Neuronal stem cell (in vitro differentiated cells): Measurements from ENCODE around the gene LTN1.

Experiments used
- DNase-seq: peaks from one replicate; pipeline ENCODE4 v3.0.0-alpha.2; 2013; ENCODE audit warnings: low spot score
- H2AFZ ChIP-seq: one replicate; pipeline ENCODE4 v1.6.1; 2013; ENCODE audit warnings: mild to moderate bottlenecking, low read length, inconsistent platforms
- H2AK5ac ChIP-seq: 2 replicates; pipeline ENCODE4 v1.6.1; 2013; ENCODE audit warnings: low read depth, mild to moderate bottlenecking, inconsistent platforms, low read length, moderate library complexity, mixed read lengths
- H2BK120ac ChIP-seq: 2 replicates; pipeline ENCODE4 v1.6.1; 2013; ENCODE audit warnings: low read depth, mild to moderate bottlenecking, inconsistent platforms, low read length, moderate library complexity, mixed read lengths
- H2BK12ac ChIP-seq: one replicate; pipeline ENCODE4 v1.6.1; 2013; ENCODE audit warnings: low read length, inconsistent platforms
- H2BK15ac ChIP-seq: 2 replicates; pipeline ENCODE4 v1.6.1; 2013; ENCODE audit warnings: mild to moderate bottlenecking, low read length, inconsistent platforms, mixed read lengths
- H2BK5ac ChIP-seq: one replicate; pipeline ENCODE4 v1.6.1; 2013; ENCODE audit warnings: inconsistent platforms, mild to moderate bottlenecking, low read length, moderate library complexity
- H3K14ac ChIP-seq: one replicate; pipeline ENCODE4 v1.6.1; 2013; ENCODE audit warnings: low read length, inconsistent platforms
- H3K18ac ChIP-seq: 2 replicates; pipeline ENCODE4 v1.6.1; 2013; ENCODE audit warnings: low read length, inconsistent platforms
- H3K23ac ChIP-seq: 2 replicates; pipeline ENCODE4 v1.6.1; 2013; ENCODE audit warnings: low read depth, mild to moderate bottlenecking, mixed read lengths, low read length, inconsistent platforms; ENCODE audit not compliant: poor library complexity
- H3K27ac ChIP-seq: replicated peaks from 3 replicates; pipeline ENCODE4 v1.5.1; 2013; ENCODE audit warnings: low read length, inconsistent platforms
- H3K27me3 ChIP-seq, 3 experiments: 2 replicates each; pipeline ENCODE4 v1.6.1; 2013; ENCODE audit warnings: low read length in 3 of 3, mild to moderate bottlenecking in 2 of 3, inconsistent platforms in 1 of 3, low read depth in 1 of 3, mixed read lengths in 1 of 3, moderate library complexity in 1 of 3; ENCODE audit not compliant: control insufficient read depth in 3 of 3, insufficient read depth in 3 of 3
- H3K36me3 ChIP-seq, 2 donors: replicated peaks in 1 of 2; 2 replicates each; pipeline ENCODE4 v1.6.1; 2013; ENCODE audit warnings: low read length in 2 of 2; ENCODE audit not compliant: control insufficient read depth in 2 of 2, insufficient read depth in 2 of 2
- H3K4ac ChIP-seq: 2 replicates; pipeline ENCODE4 v1.6.1; 2013; ENCODE audit warnings: inconsistent platforms, mild to moderate bottlenecking, low read length, moderate library complexity
- H3K4me1 ChIP-seq, 2 donors: 1 replicate in 1 of 2; 2 replicates in 1 of 2; pipeline ENCODE4 v1.6.1; 2013; ENCODE audit warnings: low read length in 2 of 2, low read depth in 1 of 2; ENCODE audit not compliant: control insufficient read depth in 2 of 2, insufficient read depth in 1 of 2
- H3K4me2 ChIP-seq: one replicate; pipeline ENCODE4 v1.6.1; 2013; ENCODE audit warnings: mild to moderate bottlenecking, low read length, inconsistent platforms; ENCODE audit not compliant: insufficient read depth, poor library complexity, severe bottlenecking
- H3K4me3 ChIP-seq, 2 donors: 2 replicates each; pipeline ENCODE4 v1.5.1; 2013; ENCODE audit warnings: low read length in 2 of 2, mild to moderate bottlenecking in 2 of 2, inconsistent platforms in 1 of 2, moderate library complexity in 1 of 2
- H3K79me1 ChIP-seq: one replicate; pipeline ENCODE4 v1.6.1; 2013; ENCODE audit warnings: low read depth, mild to moderate bottlenecking, inconsistent platforms, low read length, moderate library complexity
- H3K9ac ChIP-seq: one replicate; pipeline ENCODE4 v1.6.1; 2013; ENCODE audit warnings: mild to moderate bottlenecking, low read depth, low read length, inconsistent platforms; ENCODE audit not compliant: poor library complexity
- H3K9me3 ChIP-seq, 2 donors: replicated peaks in 1 of 2; 2 replicates each; pipeline versions ENCODE3 to v1.6.1; 2013; ENCODE audit warnings: low read length in 2 of 2, mild to moderate bottlenecking in 2 of 2, inconsistent platforms in 1 of 2, low read depth in 1 of 2, mixed read lengths in 1 of 2, moderate library complexity in 1 of 2; ENCODE audit not compliant: control insufficient read depth in 2 of 2, insufficient read depth in 1 of 2
- H4K8ac ChIP-seq: one replicate; pipeline ENCODE4 v1.6.1; 2013; ENCODE audit warnings: low read depth, mild to moderate bottlenecking, inconsistent platforms, low read length, moderate library complexity
- H4K91ac ChIP-seq: one replicate; pipeline ENCODE4 v1.6.1; 2013; ENCODE audit warnings: low read length, low read depth, mild to moderate bottlenecking, inconsistent platforms; ENCODE audit not compliant: poor library complexity
- WGBS, 2 donors: extraction: QIAGEN DNeasy Blood & Tissue Kit; methylation state at CpG; one replicate each; pipeline ENCODE4 v1.1.7; 2013; ENCODE audit warnings: missing lambda C conversion rate in 2 of 2, mixed read lengths in 1 of 2; ENCODE audit not compliant: insufficient read length in 2 of 2, insufficient replicate concordance in 1 of 2; ENCODE audit errors: extremely low coverage in 2 of 2; 5-methylcytosine and 5-hydroxymethylcytosine counted together

LTN1 gene

GRCh38 chr21:28974531-28975227 is 18.0 kb downstream of the LTN1 start:
- Histone ChIP-seq H3K9ac (no peak overlapping the region), H3K9me3 (peaks cover 2 to 12% of the 10 kb centered on the region in 2 donors), H3K27me3 (no peaks in the 10 kb centered on the region), H4K91ac (no peak overlapping the region), H2BK15ac (no peak overlapping the region), H3K36me3 (peaks cover 5 to 74% of the 10 kb centered on the region in 2 donors), H2BK5ac (no peak overlapping the region), H3K27ac (no peak overlapping the region), H3K4me2 (no peak overlapping the region), H3K18ac (no peak overlapping the region), H3K14ac (no peak overlapping the region), H3K4me1 (peaks cover 1 to 4% of the 10 kb centered on the region in 2 donors), H3K4me3 (no peak overlapping the region), H3K23ac (no peak overlapping the region), H2BK120ac (no peak overlapping the region), H3K79me1 (no peaks in the 10 kb centered on the region), H3K4ac (no peak overlapping the region), H4K8ac (no peak overlapping the region), H2AK5ac (no peak overlapping the region), H2BK12ac (no peak overlapping the region), H2AFZ (no peak overlapping the region)
- WGBS, 2 donors, result no CpG with 5 or more reads among the region's 6 CpGs
- no peak for DNase-seq

- Histone ChIP-seq H3K4me2 (no peak overlapping the region), H3K27me3 (no peaks in the 10 kb centered on the region), H3K9me3 (peaks cover 2 to 12% of the 10 kb centered on the region in 2 donors), H3K9ac (no peak overlapping the region), H3K4me3 (no peak overlapping the region), H2BK120ac (no peak overlapping the region), H3K23ac (no peak overlapping the region), H4K91ac (no peak overlapping the region), H3K4ac (no peak overlapping the region), H2AK5ac (no peak overlapping the region), H2AFZ (no peak overlapping the region), H3K79me1 (no peaks in the 10 kb centered on the region), H3K4me1 (peaks cover 1 to 4% of the 10 kb centered on the region in 2 donors), H2BK15ac (no peak overlapping the region), H2BK5ac (no peak overlapping the region), H4K8ac (no peak overlapping the region), H3K14ac (no peak overlapping the region), H2BK12ac (no peak overlapping the region), H3K36me3 (peaks cover 4 to 74% of the 10 kb centered on the region in 2 donors), H3K18ac (no peak overlapping the region), H3K27ac (peak overlapping the region; percentile 71)
- WGBS, 2 donors, result no CpG with 5 or more reads among the region's 6 CpGs
- no peak for DNase-seq
These were observed 20.3 kb downstream of the LTN1 start for GRCh38 chr21:28972398-28972797.

- Histone ChIP-seq H3K27ac (peak overlapping the region; percentile 36), H3K4ac (no peak overlapping the region), H3K27me3 (no peaks in the 10 kb centered on the region), H4K8ac (no peak overlapping the region), H3K79me1 (no peaks in the 10 kb centered on the region), H2AFZ (no peak overlapping the region), H2AK5ac (no peak overlapping the region), H3K18ac (no peak overlapping the region), H2BK120ac (no peak overlapping the region), H3K4me3 (no peak overlapping the region), H3K36me3 (peaks cover 4 to 79% of the 10 kb centered on the region in 2 donors), H2BK15ac (no peak overlapping the region), H2BK5ac (no peak overlapping the region), H3K4me1 (peaks cover 1 to 4% of the 10 kb centered on the region in 2 donors), H3K9ac (no peak overlapping the region), H3K9me3 (peaks cover 2 to 12% of the 10 kb centered on the region in 2 donors), H3K4me2 (no peak overlapping the region), H2BK12ac (no peak overlapping the region), H3K23ac (no peak overlapping the region), H3K14ac (no peak overlapping the region), H4K91ac (no peak overlapping the region)
- peak; percentile 48 for DNase-seq
- WGBS, 2 donors, result no CpG with 5 or more reads among the region's 2 CpGs
These were observed 21.5 kb downstream of the LTN1 start for GRCh38 chr21:28971171-28971570.

- no peak overlapping the region for H3K4me3 ChIP-seq
- WGBS, 2 donors, result no CpG with 5 or more reads among the region's 1 CpG
- H2BK15ac ChIP-seq, result no peak overlapping the region
- no peak overlapping the region for H4K8ac ChIP-seq
- no peak overlapping the region for H4K91ac ChIP-seq
- no peak overlapping the region for H2BK12ac ChIP-seq
- no peak overlapping the region for H3K14ac ChIP-seq
- H3K27ac ChIP-seq, result no peak overlapping the region
- no peak overlapping the region for H2AK5ac ChIP-seq
- H3K4me2 ChIP-seq, result no peak overlapping the region
- H3K27me3 ChIP-seq, result no peaks in the 10 kb centered on the region
- H3K36me3 ChIP-seq, result peaks cover 2 to 98% of the 10 kb centered on the region in 2 donors
- H3K9ac ChIP-seq, result no peak overlapping the region
- H3K23ac ChIP-seq, result no peak overlapping the region
- H2BK5ac ChIP-seq, result no peak overlapping the region
- H3K18ac ChIP-seq, result no peak overlapping the region
- H3K79me1 ChIP-seq, result no peaks in the 10 kb centered on the region
- no peak overlapping the region for H3K4ac ChIP-seq
- no peak overlapping the region for H2AFZ ChIP-seq
- H2BK120ac ChIP-seq, result no peak overlapping the region
- no peaks in the 10 kb centered on the region for H3K9me3 ChIP-seq
- no peaks in the 10 kb centered on the region for H3K4me1 ChIP-seq
- no peak for DNase-seq
These were observed 28.8 kb downstream of the LTN1 start for GRCh38 chr21:28963831-28964230.
